Effector CD4-positive, alpha-beta T cell (primary cell): Measurements from ENCODE around the gene RHEBL1.

Source experiments
- DNase-seq: peaks from one replicate; pipeline ENCODE4 v3.0.0-alpha.2; 2020

RHEBL1 gene

DNA sequence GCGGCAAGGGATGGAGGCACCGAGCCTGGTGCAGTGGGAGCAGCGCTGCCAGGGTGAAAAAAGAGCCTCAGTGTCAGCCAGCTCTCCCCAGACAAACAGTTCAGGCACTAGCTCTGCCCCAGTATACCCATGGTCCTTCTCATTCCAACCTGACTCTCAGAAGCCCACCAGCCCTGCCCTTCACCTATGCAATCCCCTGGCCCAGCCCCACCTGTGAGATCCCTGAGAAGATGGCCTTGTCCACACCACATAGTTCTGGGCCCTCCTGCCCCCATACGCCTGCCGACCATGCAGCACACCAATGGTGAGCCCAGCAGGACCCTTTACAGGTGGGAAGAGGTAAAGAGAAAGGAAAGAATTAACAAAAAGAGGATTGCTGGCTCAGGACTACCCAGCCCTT is 15.7 kb downstream of the RHEBL1 start:
- DNase-seq: no peak

DNA sequence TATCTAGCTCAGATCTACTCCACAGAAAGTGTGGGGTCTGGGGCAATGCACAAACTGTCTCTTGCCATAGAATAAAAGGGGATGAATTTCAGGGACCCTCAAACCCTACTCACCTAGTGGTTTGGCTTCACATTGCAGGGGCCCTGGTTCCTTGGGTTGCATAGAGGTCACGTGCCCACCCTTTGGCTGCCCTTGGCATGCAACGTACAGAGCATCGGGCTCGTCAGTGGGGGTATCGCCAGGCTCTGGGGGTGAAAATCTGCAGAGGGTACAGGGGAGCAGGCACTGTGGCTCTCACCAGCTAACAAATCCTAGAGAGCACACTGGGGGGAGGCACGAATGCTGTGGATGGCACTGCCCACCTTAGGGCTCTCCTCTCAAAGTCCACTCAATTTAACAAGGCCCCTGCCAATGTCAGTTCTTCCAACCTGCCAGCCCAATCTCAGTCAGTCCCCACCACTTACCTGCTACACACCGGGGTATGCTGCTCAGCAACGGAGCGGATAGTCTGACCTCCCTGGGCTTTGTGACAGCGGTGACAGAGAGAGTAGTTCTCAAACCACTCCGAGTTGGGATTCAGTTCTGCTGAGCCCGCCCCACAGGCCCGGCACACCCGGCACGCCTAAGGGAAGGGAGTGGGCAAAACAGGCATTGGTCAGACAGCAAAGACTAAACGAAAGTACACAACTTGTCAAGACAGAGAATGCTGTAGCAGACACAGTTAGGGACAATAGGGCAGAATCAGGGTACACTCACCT is 17.1 kb downstream of the RHEBL1 start:
- DNase-seq: no peak

DNA sequence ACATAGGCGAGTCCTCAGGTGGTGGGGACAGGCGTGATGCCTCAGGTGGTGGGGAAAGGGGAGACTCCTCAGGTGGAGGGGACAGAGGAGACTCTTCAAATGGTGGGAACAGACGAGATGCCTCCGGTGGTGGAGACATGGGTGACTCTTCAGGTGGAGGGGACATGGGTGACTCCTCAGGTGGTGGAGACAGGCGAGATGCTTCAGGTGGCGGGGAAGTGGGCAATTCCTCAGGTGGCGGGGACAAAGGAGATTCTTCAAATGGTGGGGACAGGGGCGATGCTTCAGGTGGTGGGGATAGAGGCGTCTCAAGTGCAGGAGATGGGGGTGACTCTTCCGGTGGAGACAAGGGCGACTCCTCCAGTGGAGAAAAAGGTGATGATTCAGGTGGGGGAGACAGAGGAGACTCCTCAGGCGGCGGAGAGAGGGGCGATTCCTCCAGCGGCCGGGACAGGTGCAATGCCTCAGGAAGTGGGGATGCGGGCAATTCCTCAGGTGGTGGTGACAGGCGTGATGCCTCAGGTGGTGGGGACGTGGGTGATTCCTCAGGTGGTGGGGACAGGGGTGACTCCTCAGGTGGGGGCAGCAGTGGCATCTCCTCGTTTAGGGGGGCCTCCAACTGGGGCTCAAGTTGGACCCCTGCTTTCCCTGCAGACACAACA is 17.9 kb downstream of the RHEBL1 start:
- no peak for DNase-seq

DNA sequence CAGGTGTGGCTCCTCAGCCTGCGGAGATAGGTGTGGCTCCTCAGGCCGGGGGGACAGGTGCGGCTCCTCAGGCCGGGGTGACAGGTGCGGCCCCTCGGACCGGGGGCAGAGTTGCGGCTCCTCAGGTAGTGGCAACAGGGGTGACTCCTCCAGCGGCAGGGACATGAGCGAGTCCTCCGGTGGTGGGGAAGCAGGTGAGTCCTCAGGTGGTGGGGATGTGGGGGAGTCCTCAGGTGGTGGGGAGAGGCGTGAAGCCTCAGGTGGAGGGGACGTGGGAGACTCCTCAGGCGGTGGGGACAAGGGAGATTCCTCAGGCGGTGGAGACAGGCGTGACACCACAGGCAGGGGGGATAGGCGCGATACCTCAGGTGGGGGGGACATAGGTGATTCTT is 18.4 kb downstream of the RHEBL1 start:
- DNase-seq: no peak

DNA sequence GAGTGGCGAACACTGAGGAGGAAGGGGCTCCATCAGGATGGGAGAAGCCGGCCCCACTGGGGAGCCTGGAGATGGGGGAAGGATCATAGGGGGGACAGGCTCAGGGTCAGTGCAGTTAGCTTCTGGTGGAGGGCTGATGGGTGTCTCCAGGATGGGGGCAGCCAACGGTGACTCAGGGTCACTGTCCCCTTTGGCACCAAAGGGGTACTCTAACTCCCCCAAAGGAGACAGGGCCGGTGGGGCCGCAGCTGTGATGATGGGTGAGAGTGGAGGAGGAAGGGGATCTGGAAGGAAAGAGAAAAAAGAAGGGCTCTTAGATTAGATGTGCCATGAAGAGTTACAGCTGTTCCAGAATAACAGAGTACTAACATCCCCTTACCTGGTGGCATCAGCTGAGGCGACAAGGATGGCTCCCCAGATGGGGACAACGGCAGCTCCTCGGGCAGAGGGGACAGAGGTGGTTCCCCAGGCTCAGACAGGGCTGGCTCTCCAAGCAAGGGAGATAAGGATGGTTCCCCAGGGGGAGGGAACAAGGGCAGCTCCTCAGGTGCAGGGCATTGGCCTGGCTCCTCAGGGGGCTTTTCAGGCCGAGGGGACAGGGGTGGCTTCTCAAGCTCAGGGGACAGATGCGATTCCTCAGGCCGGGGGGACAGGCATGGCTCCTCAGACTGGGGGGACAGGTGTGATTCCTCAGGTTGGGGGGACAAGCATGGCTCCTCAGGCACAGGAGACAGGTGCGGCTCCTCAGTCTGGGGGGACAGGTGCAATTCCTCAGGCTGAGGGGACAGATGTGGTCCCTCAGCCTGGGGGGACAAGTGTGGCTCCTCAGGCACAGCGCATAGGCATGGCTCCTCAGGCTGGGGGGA is 19.0 kb downstream of the RHEBL1 start:
- no peak for DNase-seq

DNA sequence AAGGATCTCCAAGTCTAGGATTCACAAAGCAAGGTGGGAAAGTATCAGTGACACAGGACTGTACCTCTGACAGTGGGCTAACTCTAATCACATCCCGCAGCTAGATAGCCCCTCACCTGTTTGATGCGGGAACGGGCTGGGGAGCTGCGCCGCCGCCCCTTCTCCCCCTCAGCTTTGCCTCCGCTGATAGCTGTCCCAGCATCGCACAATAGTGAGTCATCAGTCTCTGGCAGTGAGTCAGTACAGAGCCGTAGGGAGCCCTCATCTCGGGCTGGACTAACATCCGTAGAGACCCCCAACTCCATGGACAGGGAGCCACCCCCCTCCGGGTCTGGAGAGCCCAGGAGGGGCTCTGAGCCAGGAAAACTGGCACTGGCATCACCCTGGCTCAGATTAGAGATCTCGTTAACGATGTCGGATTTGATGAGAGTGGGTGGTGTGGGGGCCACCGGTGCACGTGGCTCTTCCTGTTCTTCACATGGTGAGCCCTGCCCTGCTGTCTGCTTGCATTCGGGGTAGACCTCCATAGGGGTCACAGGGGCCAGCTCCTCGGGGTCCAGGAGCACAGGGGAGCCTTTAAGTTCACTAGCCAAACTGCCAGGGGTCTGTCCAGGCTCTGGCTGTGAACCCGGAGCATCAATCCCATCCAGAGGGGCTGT is 20.1 kb downstream of the RHEBL1 start:
- DNase-seq: no peak

DNA sequence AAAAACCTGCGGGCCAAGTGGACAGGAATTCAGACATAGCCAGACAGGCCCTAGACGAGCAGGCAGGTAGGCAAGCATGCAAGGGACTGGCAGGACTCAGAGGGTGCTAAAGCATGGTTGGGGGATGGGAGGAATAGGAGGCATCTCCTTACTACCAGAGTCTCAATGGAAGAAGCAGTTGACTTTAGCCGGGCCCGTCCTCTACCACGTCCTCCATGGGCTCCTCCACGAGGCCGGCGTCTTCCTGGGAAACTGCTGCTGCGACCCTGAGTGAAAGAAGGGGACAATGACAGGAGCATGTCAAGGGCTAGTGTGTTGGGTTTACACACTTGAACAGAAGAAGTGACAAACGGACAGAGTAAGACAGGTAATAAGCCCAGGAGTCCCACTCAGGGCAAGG is 20.8 kb downstream of the RHEBL1 start:
- DNase-seq: no peak

DNA sequence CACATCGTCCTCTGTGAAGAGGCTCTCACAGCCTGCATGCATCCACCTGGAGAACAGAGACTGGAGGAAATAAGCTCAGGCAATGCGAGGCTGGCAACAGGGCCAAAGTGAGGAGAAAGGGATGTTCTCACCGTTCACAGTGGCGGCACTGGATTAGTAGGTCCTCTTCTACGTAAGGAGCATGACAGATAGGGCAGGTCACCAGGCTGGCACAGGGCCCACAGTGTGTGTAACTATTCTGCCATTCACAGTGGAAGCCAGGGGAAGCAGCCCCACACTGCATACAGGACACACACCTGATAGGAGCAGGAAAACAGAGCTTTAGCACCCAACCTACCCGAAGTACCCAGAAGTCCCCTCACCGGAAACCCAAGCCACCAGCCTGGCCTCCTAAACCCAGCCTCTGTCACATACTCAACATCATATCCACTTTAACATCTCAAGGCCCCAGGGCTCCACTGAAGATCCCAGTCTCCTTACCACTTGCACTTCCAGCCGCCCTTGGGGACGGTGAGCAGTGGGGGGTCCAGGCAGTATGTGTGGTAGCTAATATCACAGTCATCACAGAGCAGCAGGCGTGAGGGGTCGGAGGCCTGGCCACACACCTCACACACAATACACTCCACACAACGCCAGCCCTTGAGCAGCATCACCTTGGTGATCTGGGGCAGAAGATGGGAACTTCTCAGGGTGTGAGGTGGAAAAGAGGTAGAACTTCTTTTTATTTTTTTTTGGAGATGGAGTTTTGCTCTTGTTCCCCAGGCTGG is 23.5 kb downstream of the RHEBL1 start:
- DNase-seq: no peak

DNA sequence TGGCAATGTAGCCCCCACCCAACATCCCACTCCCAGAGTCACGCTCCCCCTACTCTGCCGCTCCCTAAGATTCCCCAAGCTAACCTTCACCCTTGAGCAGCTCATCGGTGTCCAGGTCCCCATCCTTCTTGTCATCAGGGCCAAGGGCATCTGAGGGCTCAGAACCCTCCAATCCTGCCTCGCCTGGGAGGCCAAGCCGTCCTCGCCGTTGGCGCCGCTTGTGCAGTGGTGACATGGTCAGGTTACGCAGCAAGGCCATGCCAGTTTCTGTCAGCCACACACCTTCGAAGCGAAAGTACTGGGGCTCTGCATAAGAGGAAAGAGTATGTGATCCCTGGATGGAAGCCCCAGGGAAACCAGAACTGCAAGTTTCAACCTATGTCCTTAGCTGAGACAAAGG is 25.1 kb downstream of the RHEBL1 start:
- no peak for DNase-seq

DNA sequence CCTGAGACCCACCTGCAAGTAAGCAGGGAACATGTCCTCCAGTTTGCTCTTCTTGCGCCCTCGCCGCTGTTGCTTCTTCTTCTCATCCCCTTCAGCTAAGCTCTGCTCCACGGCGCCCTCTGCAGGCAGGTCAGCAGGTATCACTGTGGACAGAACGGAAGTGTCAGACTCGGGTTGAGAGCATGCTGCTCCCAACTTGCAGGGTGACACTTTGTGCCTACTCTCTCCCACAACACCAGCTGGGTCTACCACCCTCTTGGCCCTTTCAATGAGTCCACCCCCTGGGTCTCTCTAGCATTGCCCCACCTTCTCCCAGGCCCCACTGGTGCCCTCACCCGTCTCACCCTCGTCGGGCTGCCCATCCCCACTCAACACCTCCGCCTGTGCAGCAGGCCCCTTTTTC is 25.9 kb downstream of the RHEBL1 start:
- peak; percentile 77 for DNase-seq

DNA sequence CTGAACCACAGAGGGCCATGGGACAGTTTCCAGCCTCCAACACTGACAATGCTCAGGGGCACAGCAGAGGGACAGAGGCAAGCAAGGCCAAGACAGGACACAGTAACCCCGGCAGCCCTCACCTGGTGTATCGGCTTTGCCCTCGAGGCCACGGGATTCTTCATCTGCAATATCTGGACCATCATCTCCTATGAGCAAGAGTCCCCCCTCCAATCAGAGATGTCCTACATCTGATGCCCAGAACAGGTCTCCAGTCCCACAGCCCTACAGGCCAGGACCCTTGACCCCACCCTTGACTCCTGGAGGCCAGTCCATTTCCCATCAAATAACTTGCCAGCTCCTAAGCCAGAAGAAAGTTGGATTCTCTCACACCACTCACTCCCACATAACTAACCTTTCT is 26.5 kb downstream of the RHEBL1 start:
- no peak for DNase-seq

DNA sequence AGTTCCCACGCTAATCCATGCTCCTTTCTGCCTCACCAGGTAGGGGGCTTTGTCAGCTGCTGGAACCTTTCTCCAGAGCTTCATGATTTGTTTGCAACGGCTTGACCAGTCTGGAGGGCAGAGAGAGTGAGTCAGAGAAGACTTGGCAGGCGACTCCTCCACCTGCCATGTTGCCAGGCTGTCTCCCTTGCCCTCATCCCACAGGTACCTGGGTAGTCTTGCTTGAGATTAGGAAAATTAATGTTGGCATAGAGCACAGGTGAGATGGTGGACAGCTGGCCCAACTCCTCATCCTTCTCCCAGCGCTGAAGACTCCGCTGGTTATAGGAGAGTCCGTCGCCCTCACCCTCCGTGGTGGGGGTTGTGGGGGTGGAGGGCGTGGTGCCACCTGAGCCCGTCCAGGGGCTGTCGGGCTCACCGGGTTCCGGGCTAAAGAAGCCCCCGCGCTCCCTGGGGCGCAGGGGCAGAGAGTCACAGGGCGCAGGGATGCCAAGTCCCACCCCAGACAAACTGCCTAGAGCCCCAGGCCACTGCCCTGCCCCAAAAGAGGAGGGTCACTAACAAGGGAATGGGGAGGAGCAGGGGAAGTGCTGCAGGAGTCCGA is 27.8 kb downstream of the RHEBL1 start:
- no peak for DNase-seq

DNA sequence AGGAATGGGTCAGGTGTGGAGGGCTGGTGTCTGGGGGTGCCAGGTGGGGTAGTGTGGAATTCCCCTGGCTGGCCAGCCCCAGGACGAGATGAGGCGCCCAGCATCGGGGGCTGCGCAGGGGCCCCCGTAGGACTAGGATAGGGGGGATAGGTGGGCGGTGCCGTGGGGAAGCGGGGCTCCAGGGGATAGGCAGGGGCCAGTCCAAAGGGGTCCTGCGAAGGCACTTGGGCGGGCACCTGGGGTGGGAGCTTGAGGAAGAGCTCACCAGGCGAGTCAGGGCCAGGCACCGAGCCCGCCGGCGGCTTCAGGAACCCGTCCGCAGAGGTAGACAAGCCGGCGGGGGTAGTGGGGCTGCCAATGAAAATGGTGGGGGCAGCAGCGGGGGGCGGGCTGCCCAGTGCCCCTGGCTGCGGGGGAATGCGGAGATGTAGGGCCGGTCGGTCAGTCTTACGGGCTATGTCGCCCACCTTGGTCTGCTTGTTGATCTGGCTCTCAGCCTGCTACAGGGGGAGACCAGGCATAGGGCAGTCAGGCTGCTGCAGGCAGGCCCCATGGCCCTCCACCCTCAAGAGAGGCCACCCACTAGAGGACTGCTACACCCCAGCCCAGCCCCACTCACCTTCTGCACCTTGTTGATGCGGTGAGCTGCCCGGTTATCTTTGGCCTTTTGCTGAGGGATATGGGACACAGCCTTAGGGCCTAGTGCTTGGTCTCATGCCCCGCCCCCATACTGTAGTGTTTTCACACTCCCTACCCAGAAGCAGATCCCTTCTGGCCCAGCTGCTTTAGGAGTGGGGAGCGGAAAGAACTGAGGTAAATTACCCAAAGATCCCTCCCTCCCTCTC is 28.5 kb downstream of the RHEBL1 start:
- DNase-seq: no peak

DNA sequence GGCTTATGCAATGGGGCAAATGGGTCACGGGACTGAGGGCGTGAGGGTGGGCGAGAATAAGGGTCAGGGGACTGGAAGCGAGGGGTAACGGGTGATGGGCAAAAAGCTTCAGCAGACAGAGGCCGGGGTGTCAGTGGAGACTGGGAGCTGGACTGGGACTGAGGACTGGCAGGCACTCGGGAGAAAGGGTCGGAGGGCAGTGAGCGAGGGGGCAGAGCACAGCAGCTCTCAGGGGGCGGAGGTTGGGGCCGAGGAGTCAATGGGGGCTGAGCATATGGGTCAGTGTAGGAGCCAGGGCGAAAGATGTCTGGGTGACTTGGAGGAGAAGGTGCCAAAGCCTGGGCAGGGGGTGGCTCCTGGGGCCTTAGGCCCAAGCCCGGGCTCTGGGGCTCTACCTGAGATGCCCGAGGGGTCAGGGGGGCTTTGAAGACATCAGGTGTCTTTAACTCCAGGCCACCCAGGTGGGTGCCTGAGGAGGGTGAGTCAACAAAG is 29.4 kb downstream of the RHEBL1 start:
- DNase-seq: no peak

DNA sequence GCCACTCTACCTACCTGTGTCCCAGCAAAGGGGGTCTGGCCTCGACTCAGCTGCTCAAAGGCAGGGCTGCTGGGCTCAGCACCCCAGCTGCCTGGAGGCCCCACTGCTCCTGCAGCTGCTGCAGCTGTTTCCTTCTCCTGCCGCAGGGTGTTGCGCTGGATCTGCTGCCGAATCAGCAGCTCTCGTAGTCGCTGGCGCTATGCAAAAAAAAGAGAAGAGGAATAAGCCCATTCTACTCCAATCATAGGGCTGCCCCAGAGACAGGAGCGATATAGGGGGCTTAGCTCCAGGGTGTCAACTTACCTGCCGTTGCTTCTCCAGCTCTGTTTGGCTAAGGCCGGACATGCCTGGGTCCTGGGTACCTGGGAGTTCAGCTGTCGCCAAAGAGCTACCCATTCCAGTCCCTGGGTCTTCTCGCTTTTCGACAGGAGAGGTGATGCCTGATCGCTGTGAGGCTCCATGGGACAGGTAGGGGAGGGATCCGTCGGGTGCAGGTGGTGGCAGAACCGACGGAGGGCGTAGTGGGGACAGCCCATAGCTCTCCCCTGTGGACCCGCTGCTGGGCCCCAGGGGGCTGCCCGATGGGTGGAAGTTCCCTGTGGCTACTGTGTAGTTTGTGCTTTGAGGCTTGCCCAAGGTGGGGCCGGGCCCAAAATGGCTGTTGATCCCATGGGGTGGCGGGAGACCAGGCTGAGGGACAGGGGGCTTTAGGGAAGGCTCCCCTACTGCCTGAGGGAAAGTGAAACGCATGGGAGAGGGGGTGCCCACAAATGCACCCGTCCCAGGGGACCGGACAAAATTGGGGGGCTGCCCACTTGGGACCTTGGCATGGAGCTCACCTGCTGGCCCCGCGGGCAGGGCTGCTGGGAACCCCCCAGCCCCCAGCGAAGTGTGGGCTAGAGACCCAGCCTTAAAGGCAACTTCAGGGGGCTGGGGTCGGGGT is 30.1 kb downstream of the RHEBL1 start:
- no peak for DNase-seq

DNA sequence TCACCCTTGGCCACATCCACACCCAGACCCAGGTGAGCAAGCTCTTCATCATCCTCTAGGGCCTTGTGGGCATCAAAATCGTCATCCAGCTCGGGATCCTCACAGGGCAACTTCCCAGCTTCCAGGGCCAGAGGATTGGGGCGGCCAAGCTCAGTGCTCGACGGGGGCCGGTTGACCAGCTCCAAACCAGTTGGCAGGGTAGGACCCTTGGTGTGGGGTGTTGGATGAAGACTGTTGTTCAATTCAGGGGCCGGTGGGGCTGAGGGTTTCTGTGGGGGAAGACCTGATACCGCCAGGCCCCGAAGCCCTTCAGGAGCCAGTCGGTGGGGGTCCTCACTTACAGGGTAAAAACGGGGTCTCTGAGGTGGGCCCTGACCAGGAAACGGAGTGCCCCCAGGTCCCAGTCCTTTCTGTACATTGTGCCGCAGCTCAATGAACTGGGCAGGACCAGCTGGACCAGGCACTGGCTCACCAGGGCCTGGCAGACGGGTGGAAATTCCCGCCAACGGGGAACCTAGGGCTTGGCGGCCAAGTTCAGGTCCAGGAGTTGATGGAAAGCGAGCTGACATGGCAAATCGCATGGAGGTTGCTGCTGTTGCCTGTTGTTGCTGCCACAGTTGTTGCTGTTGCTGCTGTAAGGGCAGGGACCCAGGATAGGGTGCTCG is 31.4 kb downstream of the RHEBL1 start:
- no peak for DNase-seq

DNA sequence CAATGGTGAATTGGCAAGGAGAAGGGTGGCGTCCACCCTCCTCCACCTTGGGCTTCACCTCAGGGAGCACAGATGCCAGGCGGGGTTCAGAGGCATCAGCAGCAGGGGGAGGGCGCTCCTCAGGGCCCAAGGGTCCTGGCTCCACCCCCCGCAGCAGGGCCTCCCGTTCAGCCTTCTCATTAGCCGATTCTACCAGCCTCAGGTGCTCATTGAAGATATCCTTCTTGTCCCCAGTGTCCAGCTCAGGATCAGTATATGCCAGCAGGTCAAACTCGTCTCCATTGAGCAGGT is 31.9 kb downstream of the RHEBL1 start:
- DNase-seq: no peak

DNA sequence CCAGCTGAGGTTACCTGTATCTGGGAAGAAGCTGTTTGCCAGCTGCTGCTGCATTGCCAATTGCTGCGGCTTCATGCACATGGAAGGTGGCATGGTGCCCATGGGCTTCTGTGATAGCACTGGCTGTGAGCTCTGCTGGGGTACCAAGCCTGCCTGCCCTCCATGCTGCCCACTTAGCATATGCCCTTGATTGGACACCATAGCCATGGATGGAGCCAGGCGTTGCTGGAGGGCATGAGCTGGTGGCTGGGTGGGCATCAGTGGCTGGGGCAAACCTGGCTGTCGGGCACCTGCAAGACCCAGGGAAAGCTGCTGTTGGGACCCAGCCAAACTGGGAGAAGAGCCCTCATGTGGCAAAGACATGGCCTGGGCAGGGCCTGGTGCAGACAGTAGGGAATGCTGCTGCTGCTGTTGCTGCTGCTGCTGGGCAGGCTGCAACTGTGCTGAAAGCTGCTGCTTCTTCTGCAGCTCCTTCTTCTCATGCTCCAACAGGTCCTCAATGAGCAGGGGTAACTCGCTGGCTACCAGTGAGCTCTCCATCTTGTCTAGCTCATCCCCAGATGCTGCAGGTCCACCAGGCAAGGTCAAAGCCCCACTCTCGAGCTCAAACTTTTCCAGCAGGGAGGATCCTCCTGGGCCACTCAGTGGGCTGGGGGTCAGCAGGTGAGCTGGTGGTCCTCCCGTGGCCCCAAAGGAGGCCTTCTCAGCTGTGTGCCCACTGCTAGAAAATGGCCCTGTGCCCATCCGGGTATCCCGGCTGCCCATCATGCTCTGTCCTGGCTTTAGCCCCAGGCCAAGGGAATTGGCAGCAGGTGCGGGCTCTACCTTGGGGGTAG is 32.5 kb downstream of the RHEBL1 start:
- no peak for DNase-seq
